Kidney epithelial cell (primary cell): Measurements from ENCODE around the gene NUP50. TPM values are rescaled to one million over a fixed set of nuclear protein-coding genes. Genes with fewer than 3 reads are reported as not detected.

ENCODE experiments used
- DNase-seq: peaks from one replicate; pipeline ENCODE4 v3.0.0-alpha.2; 2010; ENCODE audit warnings: low read depth
- H3K27me3 ChIP-seq: 2 replicates; pipeline ENCODE4 v1.6.0; 2011; ENCODE audit warnings: low read length; ENCODE audit not compliant: control insufficient read depth, insufficient read depth
- H3K36me3 ChIP-seq: 2 replicates; pipeline ENCODE4 v1.5.1; 2011; ENCODE audit warnings: low read length; ENCODE audit not compliant: control insufficient read depth, insufficient read depth
- H3K4me3 ChIP-seq: 2 replicates; pipeline ENCODE4 v1.5.1; 2011; ENCODE audit warnings: low read depth, mild to moderate bottlenecking, control low read depth, low read length
- CTCF ChIP-seq: IDR thresholded peaks from 2 replicates; pipeline ENCODE4 v1.5.1; 2011; ENCODE audit warnings: mild to moderate bottlenecking, moderate library complexity, low read length, control low read depth, inconsistent platforms; ENCODE audit not compliant: insufficient read depth, poor library complexity, severe bottlenecking
- total RNA-seq: library from RNA; depleted of rRNA; stranded (reverse); fragments of >200 nt; gene quantifications from 2 replicates; pipeline ENCODE4 v1.2.3, GENCODE V29; 2015

Gene NUP50
- 58.1 and 63.0 TPM in 2 replicates for total RNA-seq

DNA sequence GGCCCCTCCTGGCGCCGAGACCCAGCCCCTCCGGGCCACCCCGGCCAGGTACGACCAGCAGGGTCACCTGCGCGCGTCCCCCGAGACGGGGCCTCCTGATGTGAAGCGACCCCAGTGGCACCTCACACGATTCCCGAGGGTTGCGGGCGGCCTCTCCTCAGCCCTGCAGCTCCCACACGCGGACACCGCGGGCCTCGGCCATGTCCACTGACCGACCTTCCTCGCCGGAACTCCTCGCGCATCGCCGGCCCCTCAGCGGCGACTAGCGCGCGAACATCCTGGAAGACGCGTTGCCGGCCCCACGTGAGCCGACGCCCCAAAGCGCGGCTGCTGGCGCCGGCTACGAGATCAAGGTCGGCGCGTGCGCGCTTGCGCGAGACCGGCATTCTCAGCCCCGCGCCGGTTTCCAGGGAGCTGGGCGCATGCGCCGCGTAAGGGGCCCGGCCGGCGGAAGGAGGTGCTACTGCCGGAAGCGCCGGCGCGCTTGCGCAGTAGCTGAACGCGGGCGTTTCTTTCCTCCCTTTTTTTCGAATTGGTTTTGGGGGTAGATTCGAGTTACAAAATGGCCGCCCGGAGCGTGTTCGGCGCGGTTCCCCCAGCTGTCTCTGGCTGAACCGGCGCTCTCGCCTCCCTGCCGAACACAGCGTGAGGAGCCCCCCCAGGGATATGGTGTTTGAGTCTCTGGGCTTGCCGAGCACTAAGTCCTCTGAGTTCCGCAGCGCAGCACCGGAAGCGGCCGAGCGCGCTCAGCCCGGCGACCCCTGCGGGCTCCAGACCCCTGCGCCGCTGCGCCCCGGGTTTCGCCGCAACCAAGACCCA is at the start of gene NUP50:
NUP50 (plus strand) TSS at position 475 of the 819 bp plus-strand sequence. CDS start 4,253 bp downstream, outside the sequence.
- Histone ChIP-seq H3K4me3 (peak within 1 kb of the TSS; percentile 73), H3K27me3 (no peaks in the 10 kb centered on the region), H3K36me3 (no peaks in the 10 kb centered on the region)
- peak; percentile 76 for DNase-seq
- no peak for TF ChIP-seq CTCF

DNA sequence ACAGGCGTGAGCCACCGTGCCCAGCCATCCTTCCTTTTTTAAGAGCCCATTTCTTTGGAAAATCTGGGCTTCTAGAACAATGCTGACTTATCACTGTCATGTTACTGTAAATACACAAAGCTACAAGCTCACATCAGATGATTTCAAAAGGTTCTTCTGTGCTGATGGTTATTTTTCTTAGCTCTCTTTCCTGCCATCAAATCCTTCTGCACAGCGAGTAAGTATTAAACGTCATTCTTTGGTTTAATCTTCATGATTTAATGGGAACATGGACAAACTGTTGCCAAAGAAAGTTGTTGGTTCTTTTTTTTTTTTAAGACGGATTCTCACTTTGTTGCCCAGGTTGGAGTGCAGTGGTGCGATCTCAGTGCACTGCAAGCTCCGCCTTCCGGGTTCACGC is 43.3 kb upstream of the NUP50 start:
- Histone ChIP-seq H3K27me3 (no peaks in the 10 kb centered on the region), H3K36me3 (no peaks in the 10 kb centered on the region), H3K4me3 (no peak overlapping the region)
- no peak for TF ChIP-seq CTCF
- no peak for DNase-seq

DNA sequence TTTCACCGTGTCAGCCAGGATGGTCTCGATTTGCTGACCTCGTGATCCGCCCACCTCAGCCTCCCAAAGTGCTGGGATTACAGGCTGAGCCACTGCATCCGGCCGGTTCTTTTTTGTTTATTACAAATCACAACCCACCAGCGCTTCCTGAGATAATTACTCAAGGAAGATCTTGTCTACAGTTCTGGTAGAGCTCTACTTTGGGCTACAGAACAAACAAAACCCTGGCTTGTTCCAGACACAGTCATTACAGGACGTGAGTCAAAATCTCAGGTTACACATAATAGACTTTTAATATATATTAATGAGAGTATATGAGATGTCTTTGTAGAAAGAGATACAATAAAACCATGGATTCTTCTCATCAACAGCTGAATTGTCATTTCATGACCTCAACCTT is 42.8 kb upstream of the NUP50 start:
- Histone ChIP-seq H3K27me3 (no peaks in the 10 kb centered on the region), H3K4me3 (no peak overlapping the region), H3K36me3 (no peaks in the 10 kb centered on the region)
- DNase-seq, result no peak
- TF ChIP-seq CTCF, result no peak

- Histone ChIP-seq H3K4me3 (no peak overlapping the region), H3K27me3 (no peaks in the 10 kb centered on the region), H3K36me3 (no peaks in the 10 kb centered on the region)
- DNase-seq, result no peak
- TF ChIP-seq CTCF, result no peak
These were observed 39.4 kb upstream of the NUP50 start for GRCh38 chr22:45124176-45124847.

DNA sequence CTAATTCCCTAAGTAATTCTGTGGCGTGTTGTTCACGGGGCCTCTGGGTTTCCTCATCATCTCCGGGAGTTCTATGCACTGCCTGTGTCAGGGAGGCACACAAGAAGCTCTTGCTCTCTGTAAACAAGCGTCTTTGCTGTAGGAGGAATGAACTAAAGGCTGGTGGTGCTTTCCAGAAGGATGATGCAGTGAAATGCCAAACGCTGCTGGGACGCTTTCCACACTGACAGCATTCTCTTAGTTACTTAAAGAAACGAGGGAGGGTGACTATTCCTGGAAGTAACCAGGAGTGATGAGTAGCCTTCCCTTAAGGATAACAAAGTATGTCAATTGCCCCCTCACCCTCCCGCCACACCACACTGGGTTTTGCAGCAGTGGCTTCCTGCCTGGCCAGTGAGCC is 38.5 kb upstream of the NUP50 start:
- TF ChIP-seq CTCF, result no peak
- Histone ChIP-seq H3K27me3 (no peaks in the 10 kb centered on the region), H3K36me3 (no peaks in the 10 kb centered on the region), H3K4me3 (no peak overlapping the region)
- no peak for DNase-seq
